GM18858 (cell line): ENCODE measurements around the gene SFTA2.
"Not testable (repeated sequence)": the region's sequence is repeated elsewhere in the genome, so short reads cannot be mapped to it uniquely, and the experiment has no call there.

Experiments used
- ATAC-seq: cut with Tn5 transposase; IDR thresholded peaks from one replicate; pipeline ENCODE4 v1.9.1; 2021; ENCODE audit not compliant: unreplicated experiment

The SFTA2 gene

DNA sequence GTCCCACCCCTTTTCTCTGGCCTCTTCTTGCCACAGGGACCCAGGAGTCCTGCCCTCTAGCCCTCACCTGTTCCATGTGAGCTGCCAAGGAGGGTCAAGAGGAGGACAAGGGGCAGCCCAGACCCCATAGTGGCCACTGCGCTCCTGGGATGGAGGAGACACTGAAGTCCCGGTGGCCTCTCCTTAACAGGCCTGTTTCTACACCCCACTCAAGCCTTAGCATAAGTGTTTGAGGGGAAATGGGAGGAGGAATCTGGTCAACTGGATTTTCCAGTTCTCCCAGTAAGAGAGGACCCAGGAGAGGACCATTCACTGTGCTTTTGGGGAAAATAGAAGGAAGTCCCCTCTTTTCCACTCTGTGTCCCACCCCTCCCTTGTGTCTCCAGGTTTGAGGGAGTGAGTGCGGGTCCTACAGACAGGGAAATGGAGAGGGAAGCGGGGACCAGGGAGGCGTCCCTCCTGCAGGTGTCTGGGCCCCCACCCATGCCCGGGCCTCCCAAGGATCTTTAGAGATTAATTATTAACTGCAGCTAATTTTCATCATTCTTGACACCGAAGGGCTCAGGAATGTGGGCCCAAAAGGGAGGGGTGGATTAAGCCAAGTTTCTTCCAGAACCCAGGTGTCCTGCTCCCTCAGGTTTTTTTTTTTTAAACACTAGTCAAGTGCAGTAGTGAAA, at the start of gene SFTA2:
Gene SFTA2, minus strand, starts transcription at position 202 of the 677 bp plus-strand sequence. Its CDS starts 74 bp downstream, at position 128.
- no peak for ATAC-seq

GRCh38 chr6:30979690-30980089, 47.7 kb upstream of the SFTA2 start:
- ATAC-seq, result no peak

GRCh38 chr6:30979141-30979540, 47.2 kb upstream of the SFTA2 start:
- ATAC-seq, result no peak

GRCh38 chr6:30974490-30975252, 42.7 kb upstream of the SFTA2 start:
- no peak for ATAC-seq

DNA sequence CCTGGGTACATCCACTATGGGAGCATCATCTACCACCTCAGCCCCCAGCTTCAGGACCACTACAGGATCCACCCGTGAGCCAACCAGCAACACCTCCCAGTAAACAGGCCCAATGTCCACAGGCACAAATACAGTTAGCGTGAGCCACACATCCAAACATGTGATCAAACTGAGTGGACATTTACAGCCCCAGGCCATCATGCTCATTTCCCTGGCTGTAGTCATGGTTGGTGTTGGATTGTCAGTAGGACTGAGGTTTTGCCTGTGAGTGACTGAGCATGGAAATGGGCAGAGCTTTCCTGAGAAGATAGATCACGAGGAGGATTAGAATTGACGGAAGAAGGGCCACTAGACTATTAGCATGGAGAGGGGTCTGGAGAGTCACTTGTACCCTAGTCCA, 40.8 kb upstream of the SFTA2 start:
- ATAC-seq, result no peak

DNA sequence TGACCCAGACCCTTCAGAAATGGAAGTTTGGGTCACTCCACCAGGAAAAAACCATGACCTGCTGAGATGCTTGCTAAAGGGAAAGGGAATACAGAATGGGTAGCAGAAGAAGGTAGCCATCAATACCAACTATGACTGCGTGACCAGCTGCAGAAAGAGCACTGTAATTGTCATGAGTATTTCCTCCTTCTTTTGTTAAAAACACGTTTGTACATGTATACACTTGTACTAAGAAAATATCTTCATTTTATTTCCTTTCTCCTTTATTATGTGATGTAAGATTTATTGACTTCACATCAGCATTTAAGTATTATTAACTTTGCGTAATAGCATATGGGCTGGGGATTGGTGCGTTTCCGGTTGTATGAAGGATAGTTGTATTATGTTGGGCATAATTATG, 39.0 kb upstream of the SFTA2 start:
- no peak for ATAC-seq

DNA sequence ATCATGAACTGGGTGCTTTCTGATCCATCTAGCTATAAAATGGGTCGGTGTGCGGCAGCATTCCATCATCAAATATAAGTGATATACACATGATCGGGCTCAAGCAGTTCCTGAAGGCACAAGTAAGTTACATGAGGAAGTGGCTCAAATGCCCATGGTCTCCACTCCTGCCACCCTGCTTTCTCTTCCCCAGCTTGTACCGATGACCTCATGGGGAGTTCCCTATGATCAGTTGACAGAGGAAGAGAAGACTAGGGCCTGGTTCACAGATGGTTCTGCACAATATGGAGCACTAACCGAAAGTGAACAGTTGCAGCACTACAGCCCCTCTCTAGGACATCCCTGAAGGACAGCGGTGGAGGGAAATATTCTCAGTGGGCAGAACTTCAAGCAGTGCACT, 37.2 kb upstream of the SFTA2 start:
- not testable (repeated sequence) for ATAC-seq

DNA sequence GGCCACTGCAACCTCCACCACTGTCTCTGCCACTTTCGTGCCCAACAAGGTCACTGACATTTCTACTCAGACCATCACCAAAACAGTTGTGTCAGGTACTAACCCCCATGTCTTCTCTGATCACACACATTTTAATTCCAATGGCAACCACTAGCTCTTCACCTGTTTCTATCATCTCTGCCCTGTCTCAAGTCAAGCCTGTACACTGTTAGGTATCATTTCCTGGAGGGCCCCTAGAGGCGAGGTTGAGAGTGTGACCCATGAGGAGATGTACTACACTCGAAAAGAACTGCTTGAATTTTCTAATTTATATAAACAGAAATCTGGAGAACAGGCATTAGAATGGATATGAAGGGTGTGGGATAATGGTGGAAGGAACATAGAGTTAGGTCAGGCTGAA, 34.2 kb upstream of the SFTA2 start:
- ATAC-seq, result no peak

- no peak for ATAC-seq
Observed at GRCh38 chr6:30965140-30965601, 33.2 kb upstream of the SFTA2 start.

- ATAC-seq, result no peak
Observed at GRCh38 chr6:30964075-30964474, 32.1 kb upstream of the SFTA2 start.

GRCh38 chr6:30963641-30964040, 31.7 kb upstream of the SFTA2 start:
- ATAC-seq, result no peak

DNA sequence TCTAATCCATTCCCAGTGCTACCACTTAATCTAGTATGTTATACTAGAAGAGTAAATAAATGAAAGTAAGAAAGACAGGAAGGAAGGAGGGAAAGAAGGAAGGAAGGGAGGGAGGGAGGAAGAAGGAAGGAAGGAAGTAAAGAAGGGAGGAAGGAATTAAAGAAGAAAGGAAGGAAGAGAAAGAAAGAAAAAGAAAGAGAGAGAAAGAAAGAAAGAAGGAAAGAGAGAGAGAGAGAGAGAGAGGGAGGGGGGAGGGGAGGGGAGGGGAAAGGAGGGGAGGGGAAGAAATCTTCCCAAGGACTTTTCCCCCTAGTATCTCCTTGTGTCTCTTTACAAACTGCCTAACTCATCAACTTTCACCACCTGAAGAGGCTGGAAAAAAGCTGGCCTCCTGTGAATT, 30.7 kb upstream of the SFTA2 start:
- ATAC-seq, result no peak

DNA sequence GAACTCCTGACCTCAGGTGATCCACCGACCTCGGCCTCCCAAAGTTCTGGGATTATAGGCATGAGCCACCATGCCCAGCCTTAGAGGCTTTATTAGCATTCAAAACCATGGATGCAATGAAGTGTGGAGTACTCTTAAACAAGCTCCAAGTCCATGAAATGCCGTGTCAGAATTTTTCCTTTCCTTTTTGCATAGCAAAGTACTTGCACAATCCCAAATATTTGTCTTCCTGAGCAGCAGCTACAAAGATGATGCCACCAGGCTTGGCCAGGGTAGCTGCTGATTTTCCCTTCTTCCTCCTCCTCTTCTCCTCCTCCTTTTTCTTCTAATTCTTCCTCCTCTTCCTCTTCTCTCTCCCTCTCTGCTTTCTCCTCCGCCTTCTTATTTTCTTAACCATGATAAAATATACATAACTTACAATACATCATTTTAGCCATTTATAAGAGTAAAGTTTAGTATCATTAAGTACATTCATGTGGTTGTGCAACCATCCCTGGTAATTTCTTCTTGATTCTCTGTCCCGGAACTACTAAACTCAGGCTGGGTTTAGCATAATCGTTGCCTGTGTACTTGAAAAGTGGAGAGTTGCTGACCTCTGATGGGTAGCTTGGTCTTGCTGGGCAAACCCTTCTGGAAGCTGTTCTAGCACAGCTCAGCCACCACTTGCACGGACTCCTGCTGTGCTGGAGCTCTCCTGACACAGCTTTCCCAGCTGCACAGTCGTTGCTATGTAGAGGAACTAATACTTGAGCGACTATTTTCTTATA, 29.1 kb upstream of the SFTA2 start:
- ATAC-seq, result no peak

DNA sequence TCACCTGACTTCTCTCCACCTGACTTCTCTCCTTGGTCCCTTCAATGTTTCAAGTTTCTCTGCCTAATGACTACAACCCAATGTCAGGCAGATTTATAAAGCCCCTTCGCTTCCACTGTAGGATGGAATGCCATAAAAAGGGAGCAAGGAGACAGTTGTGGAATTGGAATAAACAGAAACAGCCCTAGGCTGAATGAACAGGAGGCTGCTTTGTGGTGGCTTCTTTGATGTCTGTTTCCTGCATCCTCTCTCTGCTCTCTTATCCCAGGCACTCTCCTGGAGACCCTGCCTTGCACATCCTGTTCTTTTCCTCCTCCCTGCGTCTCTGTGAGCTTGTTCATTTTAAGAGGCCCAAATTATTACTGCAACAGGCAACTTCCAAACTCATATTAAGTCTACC, 25.7 kb upstream of the SFTA2 start:
- no peak for ATAC-seq

DNA sequence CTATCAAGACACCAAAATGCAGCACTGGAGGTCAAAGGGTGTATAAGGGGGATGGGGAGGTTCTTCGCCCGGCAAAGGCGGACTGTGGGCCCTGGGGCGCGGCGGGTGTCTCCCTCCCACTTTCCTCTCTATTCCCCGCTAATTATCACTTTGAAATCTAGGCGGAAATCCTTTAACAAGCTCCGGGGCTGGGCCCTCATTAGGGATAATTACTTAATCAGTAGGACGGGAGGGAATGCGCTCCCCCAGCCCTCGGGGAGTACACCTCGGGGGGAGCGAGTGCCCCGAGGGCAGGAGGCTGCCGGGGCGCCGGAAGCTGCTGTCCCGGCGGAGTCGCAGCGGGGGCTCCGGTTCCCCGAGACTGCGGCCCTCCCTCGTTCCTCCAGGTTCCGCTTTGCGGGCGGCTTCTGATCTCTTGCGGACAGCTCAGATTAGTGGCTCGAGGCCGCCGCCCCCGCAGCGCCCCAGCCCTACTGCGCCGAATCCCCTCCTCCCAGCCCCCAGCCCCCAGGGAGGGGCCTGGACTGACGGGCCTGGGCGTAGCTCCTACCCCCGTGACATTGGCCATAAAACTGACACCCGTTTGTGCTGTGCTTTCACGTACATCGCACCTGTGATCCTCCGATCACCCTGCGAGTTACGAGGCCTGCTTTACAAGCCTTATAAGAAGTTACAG, 23.5 kb upstream of the SFTA2 start:
- no peak for ATAC-seq

GRCh38 chr6:30954631-30955366, 22.8 kb upstream of the SFTA2 start:
- ATAC-seq, result no peak

DNA sequence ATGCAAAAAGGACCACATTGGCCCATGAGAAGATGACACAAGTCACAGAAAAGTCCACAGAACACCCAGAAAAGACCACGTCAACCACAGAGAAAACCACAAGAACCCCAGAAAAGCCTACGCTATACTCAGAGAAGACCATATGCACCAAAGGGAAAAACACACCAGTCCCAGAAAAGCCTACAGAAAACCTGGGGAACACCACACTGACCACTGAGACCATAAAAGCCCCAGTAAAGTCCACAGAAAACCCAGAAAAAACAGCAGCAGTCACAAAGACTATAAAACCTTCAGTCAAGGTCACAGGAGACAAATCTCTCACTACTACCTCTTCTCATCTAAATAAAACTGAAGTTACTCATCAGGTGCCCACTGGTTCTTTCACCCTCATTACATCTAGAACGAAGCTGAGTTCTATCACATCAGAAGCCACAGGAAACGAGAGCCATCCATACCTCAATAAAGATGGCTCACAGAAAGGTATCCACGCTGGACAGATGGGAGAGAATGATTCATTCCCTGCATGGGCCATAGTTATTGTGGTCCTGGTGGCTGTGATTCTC, 20.0 kb upstream of the SFTA2 start:
- no peak for ATAC-seq

DNA sequence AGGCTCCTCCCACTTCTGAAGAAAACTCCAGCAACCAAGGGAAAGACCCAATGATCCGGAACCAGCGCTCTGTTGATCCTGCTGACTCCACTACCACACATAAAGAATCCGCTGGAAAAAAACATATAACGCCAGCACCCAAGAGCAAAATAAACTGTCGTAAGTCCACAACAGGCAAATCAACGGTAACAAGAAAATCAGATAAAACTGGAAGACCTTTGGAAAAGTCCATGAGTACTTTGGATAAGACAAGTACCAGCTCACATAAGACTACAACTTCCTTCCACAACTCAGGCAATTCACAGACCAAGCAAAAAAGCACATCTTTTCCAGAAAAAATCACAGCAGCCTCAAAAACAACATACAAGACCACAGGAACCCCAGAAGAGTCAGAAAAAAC, 16.8 kb upstream of the SFTA2 start:
- ATAC-seq, result no peak

DNA sequence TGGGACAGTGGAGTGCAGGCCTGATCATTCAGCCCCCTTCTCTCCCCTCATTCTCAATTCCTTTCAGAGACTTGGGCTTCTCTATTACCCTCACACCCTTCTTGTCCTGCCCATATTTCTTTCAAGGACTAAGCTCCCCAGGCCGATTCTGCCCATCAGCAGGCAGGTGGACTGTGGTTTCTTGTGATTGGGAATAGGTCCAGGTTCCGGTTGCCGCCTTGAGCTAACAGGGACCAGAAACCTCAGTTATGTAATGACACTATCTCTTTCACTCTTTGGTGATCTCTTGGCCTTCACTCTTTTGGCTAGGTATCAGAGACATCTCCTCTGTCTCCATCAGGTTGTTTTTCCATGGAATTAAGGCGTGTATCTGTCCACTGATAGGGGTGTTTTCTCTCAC, 15.3 kb upstream of the SFTA2 start:
- ATAC-seq, result no peak

- no peak for ATAC-seq
Observed at GRCh38 chr6:30945281-30945680, 13.3 kb upstream of the SFTA2 start.
